GM12864 (cell line): ENCODE results near the gene YDJC.

Experiments used
- DNase-seq: peaks from one replicate; pipeline ENCODE4 v3.0.0-alpha.2; 2011; ENCODE audit warnings: low read depth
- H3K4me3 ChIP-seq: 2 replicates; pipeline ENCODE4 v1.5.1; 2011; ENCODE audit warnings: mild to moderate bottlenecking, low read depth, low read length, control low read depth
- TF ChIP-seq, protein P1 (sequence below): IDR thresholded peaks from 2 replicates; pipeline ENCODE4 v1.5.1; 2011; ENCODE audit warnings: low read depth, mild to moderate bottlenecking, moderate library complexity, low read length, control low read depth, inconsistent platforms; ENCODE audit errors: missing control alignments

Gene YDJC

DNA sequence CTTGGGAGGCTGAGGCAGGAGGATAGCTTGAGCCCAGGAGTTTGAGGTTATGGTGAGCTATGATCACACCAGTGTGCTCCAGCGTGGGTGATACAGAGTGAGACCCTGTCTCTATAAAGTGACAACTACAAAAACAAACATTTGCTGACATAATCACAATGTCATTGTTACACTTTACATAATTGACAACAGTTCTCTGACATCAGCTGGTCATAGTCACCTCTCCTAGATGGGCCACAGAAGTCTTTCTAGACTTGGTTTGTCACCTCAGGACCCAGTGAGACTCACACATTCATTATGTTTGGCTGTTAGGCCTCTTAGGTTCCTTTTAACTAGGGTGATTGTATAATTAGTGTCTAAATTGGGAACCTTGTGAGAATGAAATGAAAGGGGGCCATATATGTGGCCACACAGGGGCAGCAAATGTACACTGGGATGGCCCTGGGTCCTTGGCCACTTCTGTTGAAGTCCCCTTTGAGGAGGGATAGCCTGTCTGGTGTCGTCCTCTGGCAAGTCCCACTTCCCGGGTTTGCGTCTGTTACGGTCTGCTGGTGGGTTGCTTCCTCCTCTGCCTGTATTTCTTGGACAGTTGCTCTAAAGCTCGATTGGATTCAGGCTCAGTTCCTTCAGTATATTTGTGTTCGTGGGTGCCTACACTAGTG, 30.2 kb upstream of the YDJC start:
- no peak overlapping the region for H3K4me3 ChIP-seq
- DNase-seq = no peak
- TF ChIP-seq, protein P1, sequence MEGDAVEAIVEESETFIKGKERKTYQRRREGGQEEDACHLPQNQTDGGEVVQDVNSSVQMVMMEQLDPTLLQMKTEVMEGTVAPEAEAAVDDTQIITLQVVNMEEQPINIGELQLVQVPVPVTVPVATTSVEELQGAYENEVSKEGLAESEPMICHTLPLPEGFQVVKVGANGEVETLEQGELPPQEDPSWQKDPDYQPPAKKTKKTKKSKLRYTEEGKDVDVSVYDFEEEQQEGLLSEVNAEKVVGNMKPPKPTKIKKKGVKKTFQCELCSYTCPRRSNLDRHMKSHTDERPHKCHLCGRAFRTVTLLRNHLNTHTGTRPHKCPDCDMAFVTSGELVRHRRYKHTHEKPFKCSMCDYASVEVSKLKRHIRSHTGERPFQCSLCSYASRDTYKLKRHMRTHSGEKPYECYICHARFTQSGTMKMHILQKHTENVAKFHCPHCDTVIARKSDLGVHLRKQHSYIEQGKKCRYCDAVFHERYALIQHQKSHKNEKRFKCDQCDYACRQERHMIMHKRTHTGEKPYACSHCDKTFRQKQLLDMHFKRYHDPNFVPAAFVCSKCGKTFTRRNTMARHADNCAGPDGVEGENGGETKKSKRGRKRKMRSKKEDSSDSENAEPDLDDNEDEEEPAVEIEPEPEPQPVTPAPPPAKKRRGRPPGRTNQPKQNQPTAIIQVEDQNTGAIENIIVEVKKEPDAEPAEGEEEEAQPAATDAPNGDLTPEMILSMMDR = no peak

DNA sequence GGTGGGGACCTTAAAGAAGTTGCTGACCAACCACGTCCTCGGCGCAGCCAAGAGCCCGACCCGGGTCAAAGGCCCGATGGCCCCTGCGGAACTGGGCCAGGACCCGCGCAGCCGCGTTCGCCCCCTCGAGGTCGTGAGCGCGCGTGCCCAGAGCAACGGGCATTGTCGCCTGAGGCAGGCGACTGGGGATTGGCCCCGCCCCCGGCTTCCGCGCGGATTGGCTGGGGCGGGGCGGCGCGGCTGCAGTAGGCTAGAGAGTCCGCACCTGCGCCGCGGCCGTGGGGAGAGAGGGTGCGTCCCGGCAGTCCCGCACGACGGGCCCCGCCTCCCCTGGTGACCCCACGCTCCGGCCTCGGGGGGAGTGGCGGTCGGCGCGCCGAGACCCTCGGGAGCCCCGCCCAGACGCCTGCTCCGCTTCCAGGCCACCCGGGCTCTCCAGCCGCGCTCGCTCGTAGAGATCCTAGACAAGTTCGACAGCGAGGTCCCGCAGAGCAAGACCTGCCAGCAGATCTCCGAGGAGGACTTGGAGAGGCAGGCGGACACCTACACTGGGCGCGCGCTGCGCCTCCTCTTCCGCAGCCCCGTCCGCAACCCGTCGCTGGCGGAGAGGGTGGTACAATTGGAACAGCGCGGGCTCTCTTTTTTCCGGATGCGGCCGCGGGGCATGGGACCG, 27.7 kb upstream of the YDJC start:
- H3K4me3 ChIP-seq = peak overlapping the region; percentile 77
- DNase-seq = no peak
- TF ChIP-seq, protein P1 = peak; percentile 40

DNA sequence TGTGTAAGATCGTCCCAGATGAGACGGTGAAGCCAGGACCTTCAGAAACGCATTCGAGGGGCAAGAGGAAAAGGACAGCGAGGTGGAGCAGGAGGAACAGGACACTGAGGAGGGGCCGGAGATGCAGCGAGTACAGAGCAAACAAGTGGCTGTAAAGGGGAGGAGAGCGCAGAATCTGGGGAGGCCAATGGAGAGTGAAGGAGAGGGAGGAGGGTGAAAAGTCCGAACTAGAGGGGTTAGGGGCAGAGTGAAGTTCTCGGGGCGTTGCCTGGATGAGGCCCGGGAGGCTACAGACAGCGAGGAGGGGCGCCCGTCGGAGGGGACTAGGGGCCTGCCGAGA, 27.2 kb upstream of the YDJC start:
- DNase-seq = no peak
- TF ChIP-seq, protein P1 = no peak
- peak overlapping the region; percentile 77 for H3K4me3 ChIP-seq

DNA sequence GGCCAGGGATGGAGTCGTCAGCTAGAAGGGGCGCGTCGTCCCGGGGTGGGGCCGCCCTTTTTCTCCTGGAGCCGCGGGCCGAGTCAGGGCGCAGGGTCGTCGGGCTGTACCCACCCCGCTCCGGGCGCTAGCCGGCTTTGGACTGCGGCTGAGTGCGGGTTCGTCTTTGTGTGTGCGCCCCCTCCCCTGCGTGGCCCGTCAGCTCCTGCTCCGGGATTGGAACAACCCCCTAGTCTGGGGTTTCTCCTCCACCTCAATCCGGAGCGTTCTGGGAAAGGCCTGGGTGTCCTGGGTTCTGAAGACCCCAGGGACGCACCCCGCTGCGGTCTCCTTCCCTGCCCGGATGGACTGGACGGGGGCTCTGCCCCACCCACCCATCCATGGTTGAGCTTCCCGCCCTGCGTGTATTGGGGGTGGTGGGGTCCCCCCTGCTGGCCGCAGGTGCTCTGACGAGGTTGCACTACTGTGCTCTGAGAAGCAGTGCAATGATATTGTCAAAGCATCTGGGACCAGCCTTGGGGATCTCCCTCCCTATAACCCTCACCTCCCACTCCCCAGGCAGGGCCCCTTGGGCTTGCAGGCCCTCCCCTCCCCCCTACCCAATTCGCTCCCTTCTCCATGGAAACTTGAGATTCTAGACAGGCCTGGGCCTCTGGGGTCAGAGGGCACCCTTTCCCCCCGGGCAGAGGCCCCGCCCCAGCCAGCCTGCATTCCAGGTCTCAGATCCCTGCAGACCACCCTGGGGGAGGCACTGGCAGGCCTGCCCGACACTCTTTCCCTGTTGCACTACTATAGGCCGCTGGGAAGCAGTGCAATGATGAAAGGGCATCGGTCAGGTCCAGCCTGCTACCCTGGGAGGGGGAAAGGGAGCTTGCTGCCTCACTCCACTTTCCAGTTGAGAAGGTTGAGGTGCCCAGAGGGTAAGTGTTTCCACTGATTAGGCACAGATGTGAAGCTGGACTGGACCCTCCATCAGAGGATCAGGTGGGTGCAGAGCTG, 23.0 kb upstream of the YDJC start:
- peak overlapping the region; percentile 74 for H3K4me3 ChIP-seq
- no peak for DNase-seq
- TF ChIP-seq, protein P1 = peak; percentile 33

DNA sequence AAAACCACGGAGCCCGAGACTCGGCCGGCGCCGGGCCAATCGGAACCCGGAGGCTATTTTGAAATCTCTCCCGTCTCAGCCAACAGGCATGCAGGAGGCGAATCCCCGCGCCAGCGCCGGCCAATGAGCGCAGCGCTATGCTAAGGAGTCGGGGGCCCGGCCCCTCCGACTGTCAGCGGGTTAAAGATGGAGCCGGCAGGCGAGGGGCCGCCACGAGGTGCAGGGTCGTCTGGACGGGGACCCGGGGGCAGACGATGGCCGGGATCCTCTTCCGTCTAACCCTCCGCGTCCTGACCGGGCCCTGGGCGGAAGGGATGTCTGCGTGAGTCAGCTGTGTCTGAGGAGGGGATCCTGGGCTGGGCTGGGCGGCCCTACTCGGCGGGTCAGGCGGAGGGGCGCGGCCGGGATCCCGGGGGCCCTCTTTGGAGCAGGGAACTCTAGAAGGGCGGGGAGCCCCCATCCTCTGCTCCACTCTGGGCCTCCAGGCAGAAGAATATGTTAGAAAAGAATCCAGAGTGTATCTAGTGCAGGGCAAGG, 22.3 kb upstream of the YDJC start:
- no peak for DNase-seq
- H3K4me3 ChIP-seq = peak overlapping the region; percentile 74

DNA sequence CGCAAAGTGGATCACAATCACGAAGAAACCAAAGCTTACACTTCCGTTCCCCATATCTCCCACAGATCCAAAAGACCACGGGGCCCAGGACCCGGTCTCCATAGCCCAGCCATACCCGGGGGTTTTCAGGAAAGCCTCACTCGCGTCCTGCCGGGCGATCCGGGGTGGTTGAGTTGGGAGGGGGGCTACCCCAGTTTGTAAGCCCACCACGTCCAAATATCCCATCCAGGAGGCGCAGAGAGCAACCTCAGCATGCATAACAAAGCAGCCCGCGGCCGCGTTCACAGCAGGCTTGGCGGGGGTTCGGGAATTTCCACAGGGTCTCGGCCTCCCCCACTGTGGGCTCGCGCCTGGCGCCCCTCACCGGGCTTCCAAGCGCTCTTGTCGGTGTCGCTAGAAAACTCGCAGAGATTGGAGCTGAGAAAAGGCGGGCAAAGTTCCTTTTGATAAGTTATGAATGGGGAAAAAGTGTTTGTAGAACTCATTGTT, 21.7 kb upstream of the YDJC start:
- TF ChIP-seq, protein P1 = no peak
- DNase-seq = no peak
- H3K4me3 ChIP-seq = peak overlapping the region; percentile 74

More for the DNA sequence above, 22.3 kb upstream of the YDJC start:
- TF ChIP-seq, protein P1 = no peak
